Thyroid gland (tissue), 4 donors: Measurements from ENCODE around the gene GALNT3. TPM values are rescaled to one million over a fixed set of nuclear protein-coding genes. Genes with fewer than 3 reads are reported as not detected.

Experiments
- DNase-seq, 2 donors: peaks; one replicate each; pipeline ENCODE4 v3.0.0-alpha.2; 2019
- H3K27ac ChIP-seq, 3 donors: fragments of 200-600 bp; sonication (generic); 1 replicate in 2 of 3; 2 replicates in 1 of 3; pipeline ENCODE4 v1.5.1; 2016 to 2019; ENCODE audit warnings: mild to moderate bottlenecking in 1 of 3, moderate library complexity in 1 of 3
- H3K27me3 ChIP-seq: fragments of 200-600 bp; sonication (generic); one replicate; pipeline ENCODE4 v1.5.1; 2019
- H3K36me3 ChIP-seq, 2 donors: fragments of 200-600 bp; sonication (generic); one replicate each; pipeline ENCODE4 v1.5.1; 2016 to 2019
- H3K4me1 ChIP-seq, 2 donors: fragments of 200-600 bp; sonication (generic); one replicate each; pipeline ENCODE4 v1.5.1; 2017 to 2019
- H3K4me3 ChIP-seq, 3 donors: fragments of 200-600 bp; sonication (generic); replicated peaks in 1 of 3; 1 replicate in 2 of 3; 2 replicates in 1 of 3; pipeline ENCODE4 v1.5.1; 2016; ENCODE audit warnings: mild to moderate bottlenecking in 1 of 3
- H3K9me3 ChIP-seq: fragments of 200-600 bp; sonication (generic); one replicate; pipeline ENCODE4 v1.5.1; 2017
- CTCF ChIP-seq, 6 experiments: fragments of 200-600 bp in 3 of 6; fragments of 450-650 bp in 3 of 6; sonication (generic) in 3 of 6; IDR thresholded peaks; one replicate each; pipeline ENCODE4 v1.5.1; 2016 to 2019; ENCODE audit warnings: antibody characterized with exemption in 6 of 6, mild to moderate bottlenecking in 2 of 6, inconsistent platforms in 1 of 6, moderate library complexity in 1 of 6
- POLR2A ChIP-seq, 2 donors: fragments of 450-650 bp; IDR thresholded peaks; one replicate each; pipeline ENCODE4 v1.6.1; 2017; ENCODE audit warnings: antibody characterized with exemption in 2 of 2, mild to moderate bottlenecking in 2 of 2, moderate library complexity in 1 of 2
- WGBS, 2 donors: methylation state at CpG; one replicate each; pipeline ENCODE4 v1.1.5; 2017; 5-methylcytosine and 5-hydroxymethylcytosine counted together
- intact Hi-C: fragments of 100-400 bp; cut with DNase I; formaldehyde crosslinking; loops from one replicate; pipeline ENCODE4 v1.15.1; 2023
- total RNA-seq, 4 donors: library from RNA; depleted of rRNA; stranded (reverse); fragments of >200 nt; gene quantifications; one replicate each; pipeline ENCODE4 v1.2.3, GENCODE V29; 2016

Gene GALNT3
- total RNA-seq, 4 donors from 2014 or later: 48.8 to 78.5 (median 59.2) TPM

DNA sequence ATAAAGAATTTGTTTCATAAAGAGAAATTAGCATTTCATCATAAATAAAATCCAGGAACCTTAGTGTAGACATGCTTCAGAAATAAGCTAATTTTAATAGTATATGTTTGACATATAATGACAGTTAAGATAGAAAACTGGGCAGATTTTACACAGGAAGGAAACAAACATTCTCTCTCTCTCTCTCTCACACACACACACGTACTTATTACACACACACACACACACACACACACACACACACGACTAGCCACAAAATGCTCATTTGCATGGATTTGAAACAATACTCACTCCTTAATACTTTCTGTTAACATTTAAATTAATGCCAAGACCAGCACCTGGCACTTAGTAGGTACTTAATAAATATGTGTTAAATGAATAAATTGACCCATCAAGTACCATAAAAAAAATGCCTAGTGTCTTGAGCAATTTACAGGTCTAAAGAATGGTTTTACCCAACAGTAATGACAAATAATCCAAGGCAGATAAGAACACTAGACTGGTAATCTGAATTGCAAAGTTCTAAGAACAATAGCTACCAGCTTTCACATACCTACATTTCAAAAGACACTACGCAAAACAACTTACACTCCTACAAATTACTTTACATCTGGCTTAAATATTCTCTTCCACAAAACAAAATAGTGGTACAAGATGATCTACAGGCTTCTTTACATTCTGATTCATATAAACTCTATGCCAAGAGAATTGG, 2.9 kb upstream of the GALNT3 start:
- no peak for TF ChIP-seq CTCF (IDR thresholded peaks at IDR 0.05)
- no peak for TF ChIP-seq POLR2A (IDR thresholded peaks at IDR 0.05)

DNA sequence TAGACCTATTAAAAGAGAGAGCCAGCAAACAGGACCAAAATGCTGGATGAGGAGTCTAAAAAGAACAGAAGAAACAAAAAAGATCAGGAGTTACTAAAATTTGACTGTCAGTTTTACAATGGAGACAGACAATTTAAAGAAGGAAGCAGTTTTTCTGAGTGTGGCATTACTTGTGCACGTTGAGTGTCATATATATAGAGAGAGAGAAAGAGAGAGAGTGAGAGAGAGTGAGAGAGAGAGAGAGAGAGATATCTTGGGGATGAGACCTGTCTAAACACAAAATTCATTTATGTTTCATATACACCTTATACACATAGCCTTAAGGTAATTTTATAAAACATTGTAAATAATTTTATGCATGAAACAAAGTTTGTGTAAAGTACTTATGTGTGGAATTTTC, 2.1 kb upstream of the GALNT3 start:
- TF ChIP-seq POLR2A (IDR thresholded peaks at IDR 0.05) (no peak), CTCF (IDR thresholded peaks at IDR 0.05) (no peak)
- 75 to 91% methylated on average over 1 of the region's 1 CpG for WGBS, 2 donors
- DNase-seq: no peak
- no peak overlapping the region for H3K27ac ChIP-seq
- no peaks in the 10 kb centered on the region for H3K27me3 ChIP-seq
- no peaks in the 10 kb centered on the region for H3K9me3 ChIP-seq
- H3K4me3 ChIP-seq: no peak overlapping the region
- H3K36me3 ChIP-seq: no peaks in the 10 kb centered on the region
- H3K4me1 ChIP-seq: peaks cover 0 to 13% of the 10 kb centered on the region in 2 donors
- intact Hi-C loops: loop anchor here (10.0 kb wide), 1 partner anchor 51 kb away; no protein-coding TSS in a partner anchor

More for the DNA sequence above, 2.9 kb upstream of the GALNT3 start:
- Histone ChIP-seq H3K27me3 (no peaks in the 10 kb centered on the region), H3K27ac (no peak overlapping the region), H3K4me3 (no peak overlapping the region), H3K4me1 (peaks cover 0 to 11% of the 10 kb centered on the region in 2 donors), H3K36me3 (no peaks in the 10 kb centered on the region), H3K9me3 (no peaks in the 10 kb centered on the region)
- DNase-seq: no peak
- WGBS, 2 donors: 62 to 63% methylated on average over 3 of the region's 3 CpGs
- intact Hi-C loops: loop anchor here (10.0 kb wide), 1 partner anchor 52 kb away; no protein-coding TSS in a partner anchor

- Histone ChIP-seq H3K9me3 (no peaks in the 10 kb centered on the region), H3K27ac (peak overlapping the region; percentile 86 to 92 (median 89)), H3K36me3 (no peaks in the 10 kb centered on the region), H3K27me3 (no peaks in the 10 kb centered on the region), H3K4me3 (peak overlapping the region in 1 of 3 donors; percentile 72), H3K4me1 (peaks cover 0 to 19% of the 10 kb centered on the region in 2 donors)
- intact Hi-C loops: loop anchor here (10.0 kb wide), 1 partner anchor 50 kb away; no protein-coding TSS in a partner anchor
- TF ChIP-seq CTCF (IDR thresholded peaks at IDR 0.05) (no peak), POLR2A (IDR thresholded peaks at IDR 0.05) (no peak)
- DNase-seq: no peak
- 47 to 53% methylated on average over 2 of the region's 2 CpGs for WGBS, 2 donors
Observed at GRCh38 chr2:165795011-165795410, 964 bp upstream of the GALNT3 start.

GRCh38 chr2:165794536-165794928, 485 bp upstream of the GALNT3 start:
- WGBS, 2 donors: 6 to 8% methylated on average over 14 to 18 of the region's 18 CpGs
- Histone ChIP-seq H3K4me1 (peaks cover 0 to 20% of the 10 kb centered on the region in 2 donors), H3K27me3 (no peaks in the 10 kb centered on the region), H3K4me3 (peak overlapping the region; percentile 33 to 72 (median 63)), H3K36me3 (no peaks in the 10 kb centered on the region), H3K27ac (peak overlapping the region; percentile 86 to 92 (median 89)), H3K9me3 (no peaks in the 10 kb centered on the region)
- peak in 1 of 2 donors; percentile 59 for DNase-seq
- TF ChIP-seq POLR2A (IDR thresholded peaks at IDR 0.05) (no peak), CTCF (IDR thresholded peaks at IDR 0.05) (no peak)
- intact Hi-C loops: loop anchor here (10.0 kb wide), 1 partner anchor 50 kb away; no protein-coding TSS in a partner anchor
